Activated naive CD8-positive, alpha-beta T cell treated with anti-CD3 and anti-CD28 coated beads for 36 hours (primary cell): Measurements from ENCODE around the gene RTN3. TPM values are rescaled to one million over a fixed set of nuclear protein-coding genes. Genes with fewer than 3 reads are reported as not detected.
"Not testable (repeated sequence)": the region's sequence is repeated elsewhere in the genome, so short reads cannot be mapped to it uniquely, and the experiment has no call there.

Source experiments
- DNase-seq: peaks from one replicate; pipeline ENCODE4 v3.0.0; 2021
- H3K27ac Mint-ChIP-seq: one replicate; pipeline ENCODE4 v1.8.0; 2022; ENCODE audit warnings: mild to moderate bottlenecking, moderate library complexity, mixed read lengths
- H3K27me3 Mint-ChIP-seq: one replicate; pipeline ENCODE4 v1.8.0; 2022; ENCODE audit warnings: mild to moderate bottlenecking, mixed read lengths
- H3K36me3 Mint-ChIP-seq: one replicate; pipeline ENCODE4 v1.8.0; 2021; ENCODE audit warnings: mild to moderate bottlenecking, mixed read lengths
- H3K4me1 Mint-ChIP-seq: one replicate; pipeline ENCODE4 v1.8.0; 2021; ENCODE audit warnings: mixed read lengths
- H3K4me3 Mint-ChIP-seq: one replicate; pipeline ENCODE4 v1.8.0; 2022; ENCODE audit warnings: mild to moderate bottlenecking, moderate library complexity, mixed read lengths
- H3K9me3 Mint-ChIP-seq: one replicate; pipeline ENCODE4 v1.8.0; 2022; ENCODE audit warnings: mixed read lengths
- total RNA-seq, 2 experiments: library from RNA; stranded (reverse); gene quantifications; one replicate each; pipeline ENCODE4 v1.2.3, GENCODE V29; 2021

The RTN3 gene
- total RNA-seq, 2 experiments from 2014 or later = 30.4 to 33.5 TPM

DNA sequence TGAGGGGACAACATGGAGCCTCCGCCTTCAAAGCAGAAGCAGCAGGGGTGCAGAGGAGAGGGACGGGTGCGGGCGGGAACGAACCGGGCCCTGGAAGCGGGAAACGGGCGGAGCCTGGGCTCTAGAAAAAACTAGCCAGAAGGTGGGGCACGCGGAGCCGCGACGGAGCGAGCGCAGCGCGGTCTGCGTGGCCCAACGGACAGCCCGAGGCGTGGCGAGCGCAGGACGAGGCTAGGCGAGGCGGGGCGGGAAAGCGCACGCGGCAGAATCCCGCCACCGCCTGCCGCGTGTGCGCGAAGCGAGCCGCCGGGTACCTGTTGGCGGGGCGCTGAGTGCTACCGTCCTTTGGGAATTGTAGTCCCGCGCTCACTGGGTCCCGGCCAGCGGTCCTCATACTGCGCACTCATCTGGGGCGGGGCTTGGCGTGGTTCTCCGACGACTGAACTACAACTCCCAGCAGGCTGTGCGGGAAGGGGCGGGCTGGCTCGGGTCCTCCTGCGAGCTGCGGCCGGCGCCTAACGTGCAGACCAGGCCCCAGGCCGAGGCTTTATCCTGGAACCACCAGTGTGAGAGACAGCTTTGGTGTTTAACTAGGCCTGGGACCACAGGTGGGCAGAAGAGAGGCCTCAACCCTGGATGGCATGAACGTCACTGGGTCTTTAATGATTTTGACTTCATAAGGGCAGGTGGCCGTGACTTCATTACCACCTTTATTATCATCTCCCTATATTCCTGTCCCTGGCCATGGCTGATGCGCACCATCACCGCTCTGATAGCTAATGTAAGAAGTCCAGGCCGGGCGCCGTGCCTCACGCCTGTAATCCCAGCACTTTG is 9.8 kb upstream of the RTN3 start, which contains the start of gene ATL3:
Gene ATL3, minus strand, starts transcription at position 55 of the 834 bp plus-strand sequence. Its CDS starts 41 bp downstream, at position 14.
- H3K9me3 Mint-ChIP-seq = peaks cover 2% of the 10 kb centered on the region
- peaks cover 31% of the 10 kb centered on the region for H3K4me1 Mint-ChIP-seq
- peak; percentile 91 for DNase-seq
- H3K27me3 Mint-ChIP-seq = no peaks in the 10 kb centered on the region
- peak within 1 kb of the TSS; percentile 86 for H3K27ac Mint-ChIP-seq
- H3K36me3 Mint-ChIP-seq = peaks cover 12% of the 10 kb centered on the region
- peak within 1 kb of the TSS; percentile 81 for H3K4me3 Mint-ChIP-seq

DNA sequence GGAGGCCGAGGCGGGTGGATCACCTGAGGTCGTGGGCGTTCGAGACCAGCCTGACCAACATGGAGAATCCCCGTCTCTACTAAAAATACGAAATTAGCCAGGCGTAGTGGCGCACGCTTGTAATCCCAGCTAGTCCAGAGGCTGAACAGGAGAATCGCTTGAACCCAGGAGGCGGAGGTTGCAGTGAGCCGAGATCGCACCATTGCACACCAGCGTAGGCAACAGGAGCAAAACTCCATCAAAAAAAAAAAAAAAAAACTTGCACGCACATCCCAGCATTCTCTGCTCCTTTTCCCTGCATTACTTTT is 9.2 kb upstream of the RTN3 start:
- no peak for DNase-seq
- Mint-ChIP-seq H3K27me3 (no peaks in the 10 kb centered on the region), H3K4me3 (peak overlapping the region; percentile 67), H3K4me1 (peaks cover 31% of the 10 kb centered on the region), H3K9me3 (peaks cover 2% of the 10 kb centered on the region), H3K36me3 (peaks cover 12% of the 10 kb centered on the region), H3K27ac (peak overlapping the region; percentile 34)

DNA sequence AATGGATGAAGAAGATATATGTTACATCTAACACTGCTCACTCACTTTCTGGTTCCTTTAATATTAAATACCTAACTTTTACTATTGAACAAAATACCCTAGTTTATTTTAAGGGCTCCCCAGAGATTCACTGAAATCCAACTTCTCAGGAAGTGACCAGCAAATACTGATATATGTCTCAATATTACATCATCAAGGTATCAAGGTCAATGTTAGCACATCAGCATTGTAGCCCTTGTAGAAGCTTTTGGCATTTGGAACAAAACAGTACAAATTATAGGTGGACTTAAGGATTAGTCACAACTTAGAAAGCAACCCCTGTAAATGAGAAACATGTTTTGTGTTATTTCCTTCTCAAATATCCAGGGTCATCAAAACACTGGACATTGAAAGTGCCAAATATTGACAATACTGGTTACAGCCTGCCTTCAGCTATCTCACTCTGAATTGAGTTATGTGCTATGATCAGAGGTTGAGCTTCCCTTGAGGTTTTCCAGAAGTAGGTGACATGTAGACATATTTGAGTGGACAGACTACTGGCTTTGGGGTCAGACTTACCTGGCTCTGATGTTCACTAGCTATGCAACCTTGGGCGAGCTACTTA is 8.3 kb upstream of the RTN3 start:
- Mint-ChIP-seq H3K27ac (no peak overlapping the region), H3K4me1 (peaks cover 26% of the 10 kb centered on the region), H3K36me3 (peaks cover 12% of the 10 kb centered on the region), H3K4me3 (no peak overlapping the region), H3K27me3 (no peaks in the 10 kb centered on the region), H3K9me3 (peaks cover 2% of the 10 kb centered on the region)
- no peak for DNase-seq

DNA sequence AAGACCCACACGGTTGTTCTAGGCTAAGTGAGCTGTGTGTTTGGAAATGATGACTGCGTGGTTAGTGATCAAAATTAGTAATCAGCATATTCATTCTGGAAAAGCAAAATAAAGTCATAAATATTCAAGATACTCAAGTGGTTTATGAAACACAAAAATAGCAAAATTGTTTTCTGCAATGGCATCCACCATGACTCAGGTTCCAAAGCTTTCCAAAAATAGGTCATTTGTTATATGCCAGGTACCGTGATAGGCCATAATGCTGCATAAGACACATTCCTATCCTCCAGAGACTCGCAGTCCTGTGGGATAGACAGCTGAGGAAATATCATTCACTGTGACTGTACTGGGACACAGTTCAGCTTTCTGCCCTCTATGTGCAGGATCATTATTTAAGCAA is 7.7 kb upstream of the RTN3 start:
- DNase-seq = no peak
- Mint-ChIP-seq H3K27ac (no peak overlapping the region), H3K4me1 (peaks cover 21% of the 10 kb centered on the region), H3K36me3 (peaks cover 12% of the 10 kb centered on the region), H3K9me3 (peaks cover 2% of the 10 kb centered on the region), H3K4me3 (no peak overlapping the region), H3K27me3 (no peaks in the 10 kb centered on the region)

DNA sequence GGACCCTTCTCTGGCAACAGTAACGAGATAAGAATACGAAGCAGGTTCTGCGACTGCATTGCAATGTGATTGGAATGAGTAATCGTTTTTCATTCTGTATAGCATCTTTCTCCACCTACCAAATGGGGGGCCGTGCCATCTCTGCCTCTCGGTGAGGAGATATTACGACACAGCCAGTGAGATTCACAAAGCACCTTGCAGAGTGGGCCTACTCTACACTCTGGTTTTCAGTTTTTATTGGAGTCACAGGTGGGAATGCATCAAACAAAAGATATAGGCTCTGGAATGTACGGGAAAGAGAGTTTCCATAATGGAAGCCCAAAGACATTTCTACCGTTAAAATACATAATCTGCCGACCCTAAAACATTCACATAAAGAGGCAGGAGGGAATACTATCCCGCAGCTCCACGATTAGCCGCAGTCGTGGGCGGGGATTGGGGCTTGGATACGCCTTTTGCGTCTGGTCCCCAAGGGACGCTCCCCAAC is 423 bp upstream of the RTN3 start:
- Mint-ChIP-seq H3K9me3 (no peaks in the 10 kb centered on the region), H3K4me3 (peak overlapping the region; percentile 85), H3K36me3 (no peaks in the 10 kb centered on the region), H3K4me1 (peaks cover 20% of the 10 kb centered on the region), H3K27ac (peak overlapping the region; percentile 75), H3K27me3 (no peaks in the 10 kb centered on the region)
- DNase-seq = no peak

DNA sequence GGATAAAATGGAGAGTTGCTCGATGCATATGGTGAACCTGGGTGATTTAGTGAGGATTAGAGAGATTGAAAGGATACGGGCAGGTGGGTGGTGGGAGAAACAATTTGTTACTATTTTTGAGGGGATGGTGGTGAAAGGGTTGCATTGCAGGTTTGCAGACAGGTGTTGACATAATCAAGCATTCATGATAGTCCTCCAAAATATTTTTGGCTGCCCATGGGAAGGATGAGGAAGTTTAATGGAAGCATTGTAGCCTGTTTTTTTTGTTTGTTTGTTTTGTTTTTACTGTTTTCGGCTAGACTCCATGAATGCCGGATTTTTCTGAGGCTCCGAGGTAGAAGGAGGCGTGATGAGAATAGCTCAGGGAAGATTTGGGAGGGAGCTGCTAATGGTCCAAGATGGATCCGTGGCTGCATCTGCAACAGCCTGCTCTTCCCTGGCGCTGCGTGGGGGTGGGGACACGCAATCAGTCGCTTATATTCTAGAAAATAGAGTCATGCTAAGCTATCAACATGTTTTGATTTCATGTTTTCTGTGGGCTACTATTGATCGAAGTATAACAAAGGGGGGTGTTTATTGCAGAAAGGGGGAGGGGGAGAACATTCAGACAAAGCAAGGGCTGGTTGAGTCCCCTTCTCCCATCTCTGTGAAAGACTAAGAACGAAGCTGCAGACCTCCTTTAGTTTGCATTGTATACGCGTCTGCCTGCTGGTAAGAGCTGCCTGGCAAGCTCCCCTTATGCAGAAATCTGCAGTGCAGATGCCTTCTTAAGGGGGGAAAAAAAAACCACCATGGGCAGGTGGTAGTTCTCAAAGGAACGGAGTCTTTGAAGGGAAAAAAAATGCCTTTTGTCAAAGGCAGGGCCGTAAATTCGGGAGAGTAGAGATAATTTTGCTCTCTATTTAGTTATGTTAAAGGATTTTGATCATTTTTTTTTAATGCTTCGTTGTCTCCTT is 1.0 kb downstream of the RTN3 start:
- peaks cover 25% of the 10 kb centered on the region for H3K4me1 Mint-ChIP-seq
- no peak for DNase-seq

DNA sequence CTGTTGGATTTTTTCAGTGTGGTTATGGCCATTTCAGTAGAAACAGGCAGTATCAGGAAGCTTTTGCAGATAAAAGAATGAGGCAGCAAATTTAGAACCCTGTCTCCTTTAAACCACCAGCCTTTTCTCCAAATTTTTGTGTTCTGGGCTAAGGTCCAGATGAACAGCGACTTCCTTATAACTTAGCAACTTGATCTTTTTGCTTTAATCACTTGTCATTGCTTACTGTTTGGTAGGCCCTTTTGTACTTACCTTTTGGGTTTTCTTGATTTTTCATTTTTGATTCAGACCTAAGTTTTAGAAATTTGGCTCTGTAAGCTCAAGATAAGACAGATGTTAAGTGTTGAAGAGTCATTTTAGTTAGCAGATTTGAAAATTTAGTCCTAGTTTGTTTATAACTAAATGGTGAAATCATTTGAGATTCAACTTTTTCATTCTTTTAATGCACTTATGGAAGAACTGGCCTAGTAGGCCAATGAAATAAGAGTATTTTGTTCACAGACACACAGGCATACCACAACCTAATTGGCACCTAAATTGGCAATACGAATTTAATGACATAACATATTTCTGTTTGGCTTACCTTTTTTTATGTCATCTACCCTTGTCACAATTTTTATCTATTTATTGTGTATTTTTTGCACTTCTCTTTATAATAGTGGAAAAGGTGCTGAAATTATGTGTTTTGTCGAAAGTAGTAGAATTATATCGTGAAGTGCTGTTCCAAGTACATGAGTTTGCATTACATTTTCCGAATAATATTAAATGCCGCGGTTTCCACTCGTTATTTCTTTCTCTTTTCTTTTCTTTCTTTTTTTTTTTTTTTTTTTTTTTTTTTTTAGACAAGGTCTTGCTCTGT is 2.1 kb downstream of the RTN3 start:
- H3K36me3 Mint-ChIP-seq = no peaks in the 10 kb centered on the region
- H3K27me3 Mint-ChIP-seq = no peaks in the 10 kb centered on the region
- no peak overlapping the region for H3K27ac Mint-ChIP-seq
- H3K4me3 Mint-ChIP-seq = peak overlapping the region; percentile 85
- H3K9me3 Mint-ChIP-seq = no peaks in the 10 kb centered on the region
- DNase-seq = no peak
- H3K4me1 Mint-ChIP-seq = peaks cover 31% of the 10 kb centered on the region

More for the DNA sequence above, 1.0 kb downstream of the RTN3 start:
- Mint-ChIP-seq H3K27ac (peak overlapping the region; percentile 75), H3K9me3 (no peaks in the 10 kb centered on the region), H3K27me3 (no peaks in the 10 kb centered on the region), H3K36me3 (no peaks in the 10 kb centered on the region), H3K4me3 (peak overlapping the region; percentile 85)

DNA sequence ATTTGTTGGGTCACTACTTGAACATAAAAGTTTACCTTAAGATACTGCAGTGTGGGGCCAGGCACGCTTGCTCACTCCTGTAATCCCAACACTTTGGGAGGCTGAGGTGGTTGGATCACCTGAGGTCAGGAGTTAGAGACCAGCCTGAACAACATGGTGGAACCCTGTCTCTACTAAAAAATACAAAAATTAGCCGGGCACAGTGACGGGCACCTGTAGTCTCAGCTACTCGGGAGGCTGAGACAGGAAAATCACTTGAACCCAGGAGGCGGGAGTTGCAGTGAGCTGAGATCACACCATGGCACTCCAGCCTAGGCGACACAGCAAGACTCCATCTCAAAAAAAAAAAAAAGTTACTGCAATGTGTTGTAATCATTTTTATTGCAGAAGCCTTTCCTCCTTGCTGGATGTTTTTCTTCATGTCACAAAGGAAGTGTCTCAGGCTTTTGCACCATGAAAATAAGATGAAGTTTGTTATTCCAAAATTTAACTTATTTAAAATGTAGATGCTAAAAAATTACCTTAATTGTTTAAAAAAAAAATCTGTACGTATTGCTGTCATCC is 3.9 kb downstream of the RTN3 start:
- not testable (repeated sequence) for H3K27ac Mint-ChIP-seq, H3K9me3 Mint-ChIP-seq, H3K27me3 Mint-ChIP-seq

DNA sequence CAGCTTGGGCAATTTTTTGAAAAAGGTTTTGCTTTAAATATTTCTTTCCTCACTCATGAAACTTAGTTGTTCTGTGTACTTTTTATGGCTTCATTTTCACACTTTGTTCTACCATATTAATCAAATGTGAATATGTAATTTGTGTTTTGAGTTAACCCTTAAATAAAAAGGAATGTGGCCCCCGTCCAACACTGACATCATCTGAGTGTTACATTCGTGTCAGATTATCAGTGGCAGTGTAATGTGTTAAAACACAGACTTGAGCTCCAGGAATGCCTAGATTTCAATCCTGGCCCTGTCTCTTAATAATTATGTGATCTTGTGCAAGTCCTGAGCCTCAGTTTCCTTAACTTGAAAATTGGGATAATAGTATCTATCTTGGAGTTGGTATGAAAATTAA is 5.6 kb downstream of the RTN3 start:
- no peak for DNase-seq
- Mint-ChIP-seq H3K4me1 (peaks cover 31% of the 10 kb centered on the region), H3K9me3 (no peaks in the 10 kb centered on the region), H3K36me3 (peaks cover 3% of the 10 kb centered on the region), H3K27ac (no peak overlapping the region), H3K4me3 (no peak overlapping the region), H3K27me3 (no peaks in the 10 kb centered on the region)

More for the DNA sequence above, 3.9 kb downstream of the RTN3 start:
- not testable (repeated sequence) for DNase-seq, H3K36me3 Mint-ChIP-seq, H3K4me3 Mint-ChIP-seq
- H3K4me1 Mint-ChIP-seq = peaks cover 37% of the 10 kb centered on the region

DNA sequence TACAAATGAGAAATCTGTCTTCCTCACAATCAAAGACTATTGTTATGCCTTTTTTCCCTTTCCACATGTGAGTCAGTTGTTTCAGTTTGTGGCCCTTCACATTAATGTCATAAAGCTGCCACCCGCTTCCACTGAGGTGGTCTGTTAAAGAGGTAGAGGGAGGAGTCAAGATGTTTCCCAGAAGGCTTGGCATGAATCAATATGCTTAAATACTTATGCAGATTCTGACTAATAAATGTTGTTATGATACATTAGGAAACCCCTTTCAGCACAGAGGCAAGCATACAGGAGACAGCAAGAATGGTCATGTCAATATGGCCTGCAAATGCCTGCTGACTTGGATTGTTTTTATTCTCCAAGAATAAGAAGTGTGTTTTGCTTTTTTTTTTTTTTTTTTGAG is 6.5 kb downstream of the RTN3 start:
- Mint-ChIP-seq H3K36me3 (peaks cover 3% of the 10 kb centered on the region), H3K27me3 (no peaks in the 10 kb centered on the region), H3K27ac (no peak overlapping the region), H3K4me1 (peaks cover 23% of the 10 kb centered on the region), H3K4me3 (no peak overlapping the region), H3K9me3 (no peaks in the 10 kb centered on the region)
- DNase-seq = peak; percentile 49

DNA sequence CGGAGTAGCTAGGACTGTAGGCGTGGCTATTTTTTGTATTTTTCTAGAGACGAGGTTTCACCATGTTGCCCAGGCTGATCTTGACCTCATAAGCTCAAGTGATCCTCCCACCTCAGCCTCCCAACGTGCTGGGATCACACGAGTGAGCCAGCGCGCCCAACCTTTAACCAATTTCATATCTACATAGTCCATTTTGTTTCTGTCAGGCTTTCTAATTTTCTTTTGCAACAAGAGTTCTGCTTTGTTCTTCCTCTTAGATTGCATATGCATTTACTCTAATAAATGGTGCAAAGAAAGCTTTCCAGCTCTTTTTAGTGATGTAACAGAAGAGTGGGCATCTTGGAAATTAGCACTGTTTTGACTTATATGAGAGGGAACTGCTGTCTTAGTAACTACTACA is 13.3 kb downstream of the RTN3 start:
- H3K4me3 Mint-ChIP-seq = no peak overlapping the region
- no peak for DNase-seq
- no peaks in the 10 kb centered on the region for H3K27me3 Mint-ChIP-seq
- no peaks in the 10 kb centered on the region for H3K9me3 Mint-ChIP-seq
- H3K36me3 Mint-ChIP-seq = peaks cover 3% of the 10 kb centered on the region
- no peak overlapping the region for H3K27ac Mint-ChIP-seq
- H3K4me1 Mint-ChIP-seq = peaks cover 4% of the 10 kb centered on the region

DNA sequence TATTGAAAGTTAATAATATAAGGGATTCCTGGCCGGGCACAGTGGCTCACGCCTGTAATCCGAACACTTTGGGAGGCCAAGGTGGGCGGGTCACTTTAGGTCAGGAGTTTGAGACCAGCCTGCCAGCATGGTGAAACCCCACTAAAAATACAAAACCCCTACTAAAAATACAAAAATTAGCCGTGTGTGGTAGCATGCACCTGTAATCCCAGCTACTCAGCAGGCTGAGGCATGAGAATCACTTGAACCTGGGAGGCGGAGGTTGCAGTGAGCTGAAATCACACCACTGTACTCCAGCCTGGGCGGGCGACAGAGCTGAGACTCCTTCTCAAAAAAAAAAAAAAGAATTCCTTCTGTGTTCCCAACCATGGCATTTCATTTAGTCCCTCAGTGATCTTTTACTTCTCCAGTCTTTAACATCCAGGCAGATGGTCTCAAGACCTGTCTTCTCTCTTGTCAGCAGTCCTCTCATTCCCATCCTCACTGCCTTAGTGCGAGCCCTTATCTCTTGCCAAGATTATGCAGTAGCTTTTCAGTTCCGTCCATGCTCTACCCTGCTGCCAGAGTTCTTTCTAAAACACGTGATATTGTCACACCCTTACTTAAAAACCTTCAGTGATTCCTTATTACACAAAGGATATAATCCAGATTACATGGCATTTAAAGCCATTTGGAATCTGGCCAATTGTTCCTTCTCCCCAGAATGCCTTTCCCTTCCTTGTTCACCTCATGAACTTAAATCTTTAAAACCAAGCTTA is 17.9 kb downstream of the RTN3 start:
- no peaks in the 10 kb centered on the region for H3K27me3 Mint-ChIP-seq
- H3K4me3 Mint-ChIP-seq = no peak overlapping the region
- H3K9me3 Mint-ChIP-seq = no peaks in the 10 kb centered on the region
- DNase-seq = no peak
- H3K4me1 Mint-ChIP-seq = peaks cover 12% of the 10 kb centered on the region
- no peak overlapping the region for H3K27ac Mint-ChIP-seq
- H3K36me3 Mint-ChIP-seq = peaks cover 3% of the 10 kb centered on the region

DNA sequence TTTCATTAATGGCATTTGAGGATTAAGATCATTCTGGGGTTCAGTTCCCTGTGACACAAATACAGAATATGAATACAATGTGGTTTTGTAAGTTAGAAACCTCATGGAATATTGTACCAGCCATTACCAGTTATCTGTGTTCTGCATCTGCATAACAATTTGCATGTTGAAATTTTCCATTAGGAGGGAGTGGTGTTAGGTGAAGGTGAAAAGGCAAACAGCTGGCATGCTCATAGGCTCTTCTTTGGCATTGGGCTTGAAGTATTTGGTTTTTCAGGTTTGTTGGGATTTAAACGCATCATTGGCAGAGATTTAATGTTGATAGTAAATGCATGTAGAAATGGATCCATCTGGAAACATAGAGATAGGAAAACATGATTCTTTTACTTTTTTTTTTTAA is 18.6 kb downstream of the RTN3 start:
- Mint-ChIP-seq H3K27ac (no peak overlapping the region), H3K4me3 (no peak overlapping the region), H3K4me1 (peaks cover 14% of the 10 kb centered on the region), H3K9me3 (no peaks in the 10 kb centered on the region), H3K36me3 (peaks cover 3% of the 10 kb centered on the region), H3K27me3 (no peaks in the 10 kb centered on the region)
- no peak for DNase-seq
